Mucosa of stomach (tissue), 1 donor: ENCODE results near the gene ZNF688.
A peak's percentile ranks its signal among the peaks of the same experiment; 100 is the strongest.

Experiments used
- H3K27me3 ChIP-seq: one replicate; pipeline ENCODE4 v1.7.0; 2013; ENCODE audit warnings: mild to moderate bottlenecking, low read length; ENCODE audit not compliant: control insufficient read depth, insufficient read depth
- H3K36me3 ChIP-seq: one replicate; pipeline ENCODE4 v1.7.0; 2013; ENCODE audit warnings: low read length; ENCODE audit not compliant: control insufficient read depth, insufficient read depth
- H3K4me1 ChIP-seq: one replicate; pipeline ENCODE4 v1.7.0; 2013; ENCODE audit warnings: mild to moderate bottlenecking, low read length; ENCODE audit not compliant: control insufficient read depth, insufficient read depth
- H3K4me3 ChIP-seq: one replicate; pipeline ENCODE4 v1.7.0; 2013; ENCODE audit warnings: low read length
- H3K9ac ChIP-seq: one replicate; pipeline ENCODE4 v1.7.0; 2013; ENCODE audit warnings: mild to moderate bottlenecking, low read length, moderate library complexity
- H3K9me3 ChIP-seq: one replicate; pipeline ENCODE4 v1.7.0; 2013; ENCODE audit warnings: mild to moderate bottlenecking, low read length, moderate library complexity; ENCODE audit not compliant: control insufficient read depth
- donor health status: Pancreatic carcinoma.

Gene ZNF688

DNA sequence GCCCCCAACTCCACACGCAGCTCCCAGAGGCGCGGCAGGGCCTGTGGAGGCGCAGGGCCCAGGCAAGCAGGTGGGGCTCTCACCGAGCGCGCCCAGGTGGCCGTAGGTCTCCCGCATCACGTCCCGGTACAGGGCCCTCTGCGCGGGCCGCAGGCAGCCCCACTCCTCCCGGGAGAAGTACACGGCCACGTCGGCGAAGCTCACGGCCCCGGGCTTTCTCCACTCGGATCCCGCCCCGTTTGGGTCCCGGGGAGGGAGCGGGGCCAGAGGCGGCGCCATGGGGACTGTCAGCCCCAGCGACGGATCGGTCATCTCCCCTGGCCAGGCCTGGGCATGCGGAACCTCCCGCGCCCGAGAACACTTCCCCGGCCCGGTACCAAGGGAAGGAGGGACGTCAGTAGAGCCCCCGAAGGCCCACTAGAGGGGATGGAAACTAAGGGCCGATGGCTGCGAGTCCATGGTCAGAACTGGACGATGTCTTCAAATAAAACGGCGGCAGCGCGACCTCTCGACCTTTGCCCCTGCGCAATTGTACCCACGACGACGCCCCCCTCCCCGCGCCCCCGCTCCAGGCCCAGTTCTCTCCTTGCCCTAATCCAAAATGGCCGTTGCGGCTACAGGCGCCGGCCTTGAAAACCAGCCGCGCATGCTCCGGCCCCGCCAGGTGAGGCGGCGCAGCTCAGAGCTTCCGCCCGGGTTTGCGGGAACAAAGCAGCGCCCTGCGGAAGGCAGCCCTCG is 37.0 kb downstream of the ZNF688 start, which contains the start of gene ZNF747:
ZNF747 (minus strand) TSS at position 491 of the 738 bp plus-strand sequence; CDS start at position 312, 179 bp downstream.
- no peaks in the 10 kb centered on the region for H3K36me3 ChIP-seq

DNA sequence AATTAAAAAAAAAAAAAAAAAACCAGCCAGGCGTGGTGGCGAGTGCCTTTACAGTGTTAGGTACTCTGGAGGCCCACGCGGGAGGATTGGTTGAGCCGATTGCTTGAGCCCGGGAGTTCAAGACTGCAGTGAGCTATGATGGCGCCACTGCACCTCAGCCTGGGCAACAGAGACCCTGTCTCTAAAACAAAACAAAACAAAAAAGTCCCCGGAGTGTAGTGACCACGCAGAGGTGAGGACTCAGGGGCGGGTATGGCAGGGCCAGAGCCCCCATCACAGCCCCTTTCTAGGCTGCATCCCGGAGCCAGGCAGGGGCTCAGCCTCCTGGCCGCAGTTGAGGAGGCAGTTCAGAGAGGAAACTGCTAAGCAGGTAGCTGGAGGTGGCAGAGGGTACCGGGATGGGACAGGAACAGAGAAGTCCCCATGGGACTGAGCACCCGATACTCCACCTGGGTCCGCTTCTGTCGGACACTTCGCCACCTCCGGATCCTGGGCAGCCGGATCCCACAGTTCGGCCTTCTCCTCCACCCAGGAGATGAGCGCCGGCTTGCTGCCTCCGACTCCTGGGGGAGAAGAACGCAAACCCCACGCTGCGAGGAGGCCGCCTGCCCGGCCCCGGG is 37.7 kb downstream of the ZNF688 start:
- Histone ChIP-seq H3K27me3 (no peaks in the 10 kb centered on the region), H3K4me1 (peaks cover 21% of the 10 kb centered on the region), H3K4me3 (peak overlapping the region; percentile 87), H3K9me3 (no peaks in the 10 kb centered on the region), H3K36me3 (no peaks in the 10 kb centered on the region), H3K9ac (peak overlapping the region; percentile 97)

More for the DNA sequence above, 37.0 kb downstream of the ZNF688 start, which contains the start of gene ZNF747:
- H3K9me3 ChIP-seq: no peaks in the 10 kb centered on the region
- H3K9ac ChIP-seq: peak within 1 kb of the TSS; percentile 97
- peaks cover 26% of the 10 kb centered on the region for H3K4me1 ChIP-seq
- no peaks in the 10 kb centered on the region for H3K27me3 ChIP-seq
- peak within 1 kb of the TSS; percentile 87 for H3K4me3 ChIP-seq

DNA sequence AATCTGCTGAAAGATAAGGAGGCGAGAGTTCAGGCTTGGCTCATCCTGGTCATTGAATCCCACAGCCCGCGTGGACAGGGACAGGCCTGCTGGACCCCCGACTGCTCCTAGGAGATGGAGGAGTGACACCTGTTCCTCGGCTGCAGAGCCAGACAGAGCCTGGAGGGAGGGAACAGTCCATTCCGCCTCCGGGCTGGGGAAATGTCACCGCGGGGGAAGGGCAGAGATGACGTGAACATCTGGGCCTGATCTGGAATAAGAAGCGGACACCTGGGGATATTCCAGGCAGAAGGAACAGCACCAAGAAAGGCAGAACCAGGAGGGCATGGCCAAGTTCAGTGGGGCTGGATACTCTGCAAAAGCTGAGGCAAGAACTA is 38.4 kb downstream of the ZNF688 start:
- Histone ChIP-seq H3K36me3 (no peaks in the 10 kb centered on the region), H3K27me3 (no peaks in the 10 kb centered on the region), H3K9ac (peak overlapping the region; percentile 97), H3K9me3 (no peaks in the 10 kb centered on the region), H3K4me3 (no peak overlapping the region), H3K4me1 (peaks cover 27% of the 10 kb centered on the region)

DNA sequence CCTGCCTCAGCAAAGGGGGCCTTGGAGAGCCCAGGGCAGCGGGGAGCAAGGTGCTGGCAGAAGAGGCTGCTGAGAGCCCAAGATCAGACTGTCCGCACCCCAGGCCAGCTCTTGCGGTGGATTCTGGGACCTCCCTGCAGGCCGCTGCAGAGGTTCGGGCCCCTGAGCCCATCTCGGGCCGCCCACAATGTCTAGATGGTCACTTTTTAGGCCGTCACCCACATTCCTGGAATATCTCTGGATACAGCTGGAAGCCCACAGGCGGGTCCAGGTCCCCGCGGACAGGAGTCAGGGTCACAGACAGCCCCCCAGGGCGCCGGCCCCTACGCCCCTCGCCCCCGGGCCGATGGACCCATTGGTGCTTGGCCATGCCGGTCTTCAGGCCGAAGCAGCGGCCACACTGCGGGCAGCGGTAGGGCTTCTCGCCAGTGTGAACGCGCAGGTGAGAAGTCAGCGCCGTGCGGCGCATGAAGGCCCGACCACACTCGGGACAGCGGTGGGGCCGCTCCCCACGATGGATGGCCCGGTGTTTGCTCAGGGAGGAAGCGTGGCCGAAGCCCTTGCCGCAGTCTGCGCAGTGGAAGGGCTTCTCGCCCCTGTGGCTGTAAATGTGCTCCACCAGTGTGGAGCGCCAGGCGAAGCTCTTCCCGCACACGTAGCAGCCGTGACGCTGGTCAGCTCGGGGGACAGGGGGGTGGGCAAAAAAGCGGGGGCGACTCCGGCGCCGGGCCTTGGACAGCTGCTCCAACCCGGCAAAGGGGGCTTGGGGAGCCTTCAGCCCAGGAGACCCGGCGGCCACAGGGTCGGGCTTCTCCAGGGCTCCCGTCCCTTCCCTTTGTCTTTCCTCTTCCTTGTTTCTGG is 39.0 kb downstream of the ZNF688 start:
- peaks cover 33% of the 10 kb centered on the region for H3K4me1 ChIP-seq
- H3K4me3 ChIP-seq: no peak overlapping the region
- no peaks in the 10 kb centered on the region for H3K36me3 ChIP-seq
- no peaks in the 10 kb centered on the region for H3K9me3 ChIP-seq
- peak overlapping the region; percentile 97 for H3K9ac ChIP-seq
- no peaks in the 10 kb centered on the region for H3K27me3 ChIP-seq

DNA sequence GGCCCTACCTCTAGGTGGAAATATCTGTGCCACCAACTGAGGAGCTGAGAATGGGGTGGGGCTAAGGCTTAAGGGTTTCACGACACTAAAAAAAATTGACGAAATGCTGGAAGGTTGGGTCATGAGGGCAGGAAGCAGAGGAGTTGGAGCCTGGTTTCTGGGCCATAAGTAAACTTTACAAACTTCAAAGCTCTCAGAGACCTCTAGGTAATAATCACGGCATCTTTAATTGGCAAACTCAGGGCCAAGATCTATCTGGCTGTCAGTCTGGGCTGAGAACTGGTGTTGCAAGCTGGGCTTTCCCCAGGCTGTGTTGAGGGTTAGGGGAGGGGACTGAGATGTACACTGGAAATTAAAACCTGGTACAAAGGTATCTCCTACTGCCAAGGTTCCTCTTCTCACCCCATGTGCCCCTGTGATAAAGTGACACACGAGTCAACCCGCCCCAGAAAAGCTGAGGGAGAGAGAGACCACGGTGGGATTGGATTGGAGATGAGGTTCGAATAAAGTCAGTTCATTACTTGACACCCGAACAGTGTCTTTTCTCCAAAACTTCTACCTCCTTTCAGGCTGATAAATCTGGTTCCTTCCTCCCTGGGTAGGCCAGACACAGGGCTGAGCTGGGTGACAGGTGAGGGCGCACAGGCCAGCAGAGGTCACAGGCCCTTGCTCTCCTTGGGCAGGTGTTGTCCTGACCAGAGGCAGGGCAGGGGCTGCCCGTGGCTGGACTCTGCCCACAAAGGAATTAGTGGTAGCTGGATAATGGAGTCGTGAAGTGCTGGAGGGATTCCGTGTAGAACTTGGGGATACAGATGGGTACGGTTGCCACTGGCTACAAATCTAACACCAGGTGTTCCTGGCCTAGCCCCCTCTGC is 41.1 kb downstream of the ZNF688 start:
- H3K4me1 ChIP-seq: peaks cover 23% of the 10 kb centered on the region
- H3K36me3 ChIP-seq: no peaks in the 10 kb centered on the region
- no peak overlapping the region for H3K9ac ChIP-seq
- no peak overlapping the region for H3K4me3 ChIP-seq
- no peaks in the 10 kb centered on the region for H3K9me3 ChIP-seq
- no peaks in the 10 kb centered on the region for H3K27me3 ChIP-seq

DNA sequence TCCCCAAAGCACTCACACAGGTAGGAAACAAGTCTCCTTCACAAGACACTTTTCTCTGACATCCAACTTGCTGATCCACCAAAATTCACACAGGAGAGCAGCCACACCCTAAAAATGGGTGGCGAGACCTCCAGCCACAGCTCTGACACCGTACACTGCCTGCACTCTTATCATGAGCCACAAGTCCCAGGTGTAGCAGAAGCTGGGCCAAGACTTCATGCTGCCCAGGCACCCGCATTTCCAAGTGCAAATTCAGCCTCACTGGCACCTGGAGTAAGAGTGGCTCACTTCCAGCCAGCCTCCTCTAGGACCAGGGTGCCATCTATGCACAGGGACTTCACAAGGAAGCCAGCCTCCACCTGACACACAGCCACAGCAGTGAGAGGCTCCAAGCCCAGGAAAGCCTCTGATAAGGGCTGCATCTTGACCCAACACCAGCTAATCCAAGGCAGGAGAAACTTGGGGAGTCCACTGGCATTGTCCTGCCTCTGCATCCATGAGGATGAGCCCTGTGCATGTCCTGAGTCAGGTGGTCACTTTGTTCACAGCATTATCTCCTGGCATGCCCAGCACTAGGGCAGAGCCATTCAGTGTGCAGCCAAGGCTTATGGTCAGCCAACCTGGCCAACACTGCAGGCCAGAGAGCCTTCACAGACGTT is 42.6 kb downstream of the ZNF688 start:
- H3K9ac ChIP-seq: no peak overlapping the region
- H3K36me3 ChIP-seq: peaks cover 5% of the 10 kb centered on the region
- H3K9me3 ChIP-seq: no peaks in the 10 kb centered on the region
- H3K27me3 ChIP-seq: no peaks in the 10 kb centered on the region
- H3K4me3 ChIP-seq: no peak overlapping the region
- H3K4me1 ChIP-seq: peaks cover 21% of the 10 kb centered on the region

DNA sequence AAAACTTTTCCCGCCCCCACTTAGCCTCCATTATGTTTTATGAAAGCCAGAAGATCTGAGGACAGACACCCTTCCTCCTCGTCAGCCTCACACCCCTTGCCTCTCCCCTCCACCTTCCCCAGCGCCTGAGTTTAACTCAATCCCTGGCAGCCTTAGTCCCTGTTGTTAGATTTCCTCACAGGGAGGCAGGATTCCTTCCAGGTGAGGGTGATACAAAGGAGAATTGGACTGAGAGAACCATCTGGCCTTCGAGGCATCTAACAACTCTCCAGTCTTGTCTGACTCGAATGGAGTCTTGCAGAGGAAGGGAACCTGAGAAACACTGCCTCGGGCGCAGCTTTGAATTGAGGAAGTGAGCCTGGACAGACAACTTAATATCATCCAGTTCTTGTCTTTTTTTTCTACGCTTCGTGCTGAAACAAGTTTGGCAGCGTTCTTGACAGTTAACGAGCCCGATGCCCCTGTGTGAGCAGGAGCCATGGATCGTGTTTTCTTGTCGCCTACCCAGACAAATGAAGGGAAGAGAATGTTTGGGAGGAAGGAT is 43.8 kb downstream of the ZNF688 start:
- Histone ChIP-seq H3K9ac (peak overlapping the region; percentile 91), H3K4me1 (peaks cover 15% of the 10 kb centered on the region), H3K4me3 (no peak overlapping the region), H3K9me3 (no peaks in the 10 kb centered on the region), H3K36me3 (peaks cover 5% of the 10 kb centered on the region), H3K27me3 (no peaks in the 10 kb centered on the region)

DNA sequence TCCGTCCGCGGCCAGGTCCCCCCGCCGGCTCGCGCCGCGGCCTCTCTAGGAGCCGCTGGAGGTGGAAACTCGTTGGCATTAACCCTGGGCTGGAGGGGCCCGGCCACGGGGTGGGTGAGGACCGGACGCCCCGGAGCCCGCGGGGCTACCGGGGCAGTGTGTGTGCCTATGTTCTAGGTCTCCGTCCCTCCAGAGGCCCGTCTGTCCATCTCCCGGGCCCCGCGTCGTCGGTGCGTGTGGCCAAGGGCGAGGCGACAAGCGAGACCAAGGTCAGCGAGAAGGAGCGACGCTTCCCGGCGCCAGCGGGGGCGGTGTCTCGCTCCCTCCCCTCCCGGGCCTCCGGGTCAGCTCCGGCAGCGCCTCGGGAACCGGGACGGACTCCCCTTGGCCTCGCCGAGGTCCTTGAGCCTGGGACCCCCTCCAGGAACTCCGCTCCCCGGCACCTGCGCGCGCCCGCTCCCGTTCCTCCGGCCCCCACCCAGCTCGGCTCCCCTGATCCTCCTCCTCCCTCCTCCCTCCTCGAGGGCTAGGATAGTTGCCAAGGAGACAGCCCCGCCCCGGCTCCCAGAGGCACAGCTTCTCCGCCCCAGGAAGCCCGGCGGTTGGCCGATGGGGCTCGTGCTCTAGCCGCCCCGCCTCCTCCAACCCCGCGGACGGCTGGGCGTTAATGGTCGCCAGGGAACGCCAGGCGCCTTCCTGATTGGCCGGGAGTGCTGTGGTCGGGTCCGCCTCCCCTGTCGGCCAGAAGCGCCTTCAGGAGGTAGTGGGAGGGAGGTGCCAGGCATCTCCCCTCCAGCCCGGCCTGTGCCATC is 44.5 kb downstream of the ZNF688 start:
- Histone ChIP-seq H3K4me1 (peaks cover 19% of the 10 kb centered on the region), H3K4me3 (peak overlapping the region; percentile 71), H3K36me3 (peaks cover 5% of the 10 kb centered on the region), H3K27me3 (no peaks in the 10 kb centered on the region), H3K9ac (peak overlapping the region; percentile 91), H3K9me3 (no peaks in the 10 kb centered on the region)

DNA sequence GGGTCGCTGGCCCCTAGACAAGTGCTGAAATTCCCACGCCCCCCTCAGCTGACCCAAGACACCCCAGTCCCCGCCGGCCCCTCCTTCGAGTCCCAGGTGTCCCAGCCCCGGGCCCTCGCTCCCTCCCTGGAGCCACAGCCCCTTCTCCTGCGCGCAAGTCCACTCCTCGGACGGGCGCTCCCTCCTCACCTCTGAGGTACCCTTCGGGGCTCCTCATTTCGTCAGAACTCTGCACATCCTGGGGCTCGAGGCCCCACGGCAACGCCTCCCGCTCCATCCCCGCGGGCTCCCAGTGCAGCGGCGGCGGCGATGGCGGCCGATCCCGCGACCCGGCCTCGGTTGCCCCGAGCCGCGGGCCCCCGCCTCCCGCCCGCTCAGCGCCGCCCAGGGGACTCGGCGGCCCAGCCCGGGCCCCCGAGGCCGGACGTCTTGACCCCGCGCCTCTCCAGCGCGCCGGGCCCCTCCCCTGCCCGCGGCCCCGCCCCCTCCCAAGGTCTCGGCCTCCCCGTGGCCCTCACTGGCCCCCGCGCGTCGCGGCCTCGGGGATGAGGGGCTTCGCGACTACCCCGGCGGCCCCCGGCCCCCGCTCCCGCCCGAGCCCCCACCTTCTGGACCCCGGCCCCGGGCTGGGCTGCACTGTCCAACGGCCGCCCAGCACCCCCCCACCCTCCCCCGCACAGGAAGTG is 45.2 kb downstream of the ZNF688 start, which contains the start of gene ZNF768:
ZNF768 (minus strand) TSS at position 430 of the 686 bp plus-strand sequence; CDS start at position 277, 153 bp downstream.
- no peaks in the 10 kb centered on the region for H3K9me3 ChIP-seq
- H3K4me3 ChIP-seq: peak within 1 kb of the TSS; percentile 71
- peaks cover 23% of the 10 kb centered on the region for H3K4me1 ChIP-seq
- H3K9ac ChIP-seq: peak within 1 kb of the TSS; percentile 91
- peaks cover 5% of the 10 kb centered on the region for H3K36me3 ChIP-seq
- H3K27me3 ChIP-seq: no peaks in the 10 kb centered on the region

DNA sequence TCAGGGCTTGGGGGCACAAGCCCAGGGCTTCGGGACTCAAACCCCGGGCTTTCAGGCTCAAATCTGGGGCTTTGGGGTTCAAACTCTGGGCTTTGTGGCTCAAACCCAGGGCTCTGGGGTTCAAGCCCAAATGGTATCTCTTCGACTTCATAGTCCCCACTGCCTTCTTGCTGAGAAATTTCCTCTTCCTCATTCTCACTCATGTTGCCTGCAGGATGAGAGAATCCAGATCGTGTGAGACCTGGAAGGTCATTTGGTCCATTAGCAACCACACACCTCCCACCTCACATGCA is 45.7 kb downstream of the ZNF688 start:
- Histone ChIP-seq H3K4me1 (peaks cover 23% of the 10 kb centered on the region), H3K9ac (peak overlapping the region; percentile 72), H3K4me3 (no peak overlapping the region), H3K27me3 (no peaks in the 10 kb centered on the region), H3K9me3 (no peaks in the 10 kb centered on the region), H3K36me3 (peaks cover 5% of the 10 kb centered on the region)
